ENCODE results near the gene COMT.
A peak's percentile ranks its signal among the peaks of the same experiment; 100 is the strongest.

COMT gene

GRCh38 chr22:19897726-19898125 is 43.8 kb upstream of the COMT start:
- DNase-seq (ENCODE audit: insufficient read length, low spot score) (no peak), FAIRE-seq (no peak)
- TF ChIP-seq CTCF (IDR thresholded peaks at IDR 0.05; ENCODE audit: insufficient read depth, missing control alignments), result no peak

DNA sequence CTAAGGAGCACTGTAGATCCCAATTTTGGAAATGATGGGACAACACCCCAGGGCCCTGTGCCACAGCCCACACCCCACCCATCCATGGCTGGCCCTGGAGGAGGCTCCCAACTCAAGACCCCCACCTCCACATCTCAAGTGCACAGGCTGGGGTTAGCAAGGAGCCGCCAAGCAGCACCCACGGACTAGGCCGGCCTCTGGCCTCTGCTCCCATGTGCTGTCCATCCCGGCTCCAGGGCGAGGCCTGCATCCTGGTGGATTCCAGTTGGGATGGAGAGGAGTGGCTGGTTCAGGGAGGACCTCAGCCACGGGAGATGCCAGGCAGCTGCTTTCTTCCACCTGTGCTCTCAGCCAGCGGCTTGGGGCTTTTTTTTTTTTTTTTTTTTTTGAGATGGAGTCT is 43.4 kb upstream of the COMT start:
- no peak for FAIRE-seq
- no peak for DNase-seq (ENCODE audit: insufficient read length, low spot score)
- TF ChIP-seq CTCF (IDR thresholded peaks at IDR 0.05; ENCODE audit: insufficient read depth, missing control alignments), result no peak

- DNase-seq (ENCODE audit: insufficient read length, low spot score) (no peak), FAIRE-seq (no peak)
- TF ChIP-seq CTCF (IDR thresholded peaks at IDR 0.05; ENCODE audit: insufficient read depth, missing control alignments), result no peak
Observed at GRCh38 chr22:19898831-19899567, 42.6 kb upstream of the COMT start.

DNA sequence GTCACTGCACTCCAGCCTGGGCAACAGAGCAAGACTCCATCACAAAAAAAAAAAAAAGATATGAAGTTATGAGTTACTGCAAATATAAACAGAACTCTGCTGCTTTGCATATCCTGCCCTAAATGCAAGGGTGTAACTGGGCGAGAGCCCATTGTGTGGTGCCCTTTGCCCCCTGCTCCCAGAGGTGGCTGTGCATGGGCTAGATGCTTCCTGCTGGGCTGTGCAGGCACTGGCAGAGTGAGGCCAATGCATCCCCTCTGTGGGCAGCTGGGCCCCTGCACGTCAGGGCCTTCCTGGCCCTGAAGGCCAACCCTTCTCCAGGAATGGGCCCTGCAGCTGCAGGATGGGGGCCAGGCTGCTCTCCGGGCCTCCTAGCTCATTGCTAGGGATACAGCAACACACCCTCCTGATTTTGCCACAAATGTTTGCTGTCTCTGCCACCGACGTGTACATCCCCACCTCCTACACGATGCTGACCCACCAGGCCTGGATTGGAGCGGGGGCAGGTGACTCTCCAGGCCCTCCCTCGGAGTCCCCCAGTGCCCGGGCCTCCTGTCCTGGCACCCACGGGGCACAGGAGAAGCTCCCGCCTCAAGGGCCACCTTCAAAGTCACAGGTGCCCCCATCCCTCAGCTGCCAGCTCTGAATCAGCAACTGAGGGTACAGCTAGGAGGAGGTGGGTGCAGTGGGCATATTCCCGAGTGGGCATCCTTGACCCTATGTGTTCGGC is 40.7 kb upstream of the COMT start:
- no peak for TF ChIP-seq CTCF (IDR thresholded peaks at IDR 0.05; ENCODE audit: insufficient read depth, missing control alignments)
- DNase-seq (ENCODE audit: insufficient read length, low spot score) (no peak), FAIRE-seq (no peak)

GRCh38 chr22:19901577-19902244 is 39.9 kb upstream of the COMT start:
- DNase-seq (ENCODE audit: insufficient read length, low spot score) (no peak), FAIRE-seq (no peak)
- TF ChIP-seq CTCF (IDR thresholded peaks at IDR 0.05; ENCODE audit: insufficient read depth, missing control alignments), result no peak

DNA sequence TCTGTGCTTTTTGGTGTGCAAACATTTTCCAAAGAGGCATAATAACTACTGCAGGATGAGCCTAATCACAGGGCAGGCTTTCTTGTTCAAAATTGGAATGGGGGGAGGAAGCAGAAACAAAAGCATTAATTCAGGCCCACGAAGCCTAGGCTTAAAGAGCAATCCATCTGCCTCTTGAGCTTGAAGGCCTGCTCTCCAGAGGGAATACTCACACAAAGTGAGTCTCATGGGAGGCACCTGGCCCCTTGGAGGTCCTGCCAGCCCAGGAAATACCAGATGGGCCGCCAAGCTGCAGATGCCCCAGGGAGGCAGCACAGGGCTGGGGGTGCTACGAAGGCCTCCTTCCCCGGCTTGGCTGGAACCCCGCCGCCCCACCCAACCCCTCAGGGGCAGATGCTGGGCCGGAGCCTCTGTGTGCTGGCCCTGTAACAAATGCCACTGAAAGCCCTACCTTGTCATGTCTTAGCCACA is 39.3 kb upstream of the COMT start:
- DNase-seq (ENCODE audit: insufficient read length, low spot score), result peak; percentile 86
- no peak for TF ChIP-seq CTCF (IDR thresholded peaks at IDR 0.05; ENCODE audit: insufficient read depth, missing control alignments)
- peak; percentile 29 for FAIRE-seq
